Natural killer cell (primary cell): ENCODE data around the gene PLCG2. TPM values are rescaled to one million over a fixed set of nuclear protein-coding genes. Genes with fewer than 3 reads are reported as not detected.

Experiments
- ATAC-seq, 3 donors: fragments of 150-1000 bp in 2 of 3; fragments of 200-7000 bp in 1 of 3; cut with Tn5 transposase; 1 replicate in 1 of 3; 2 replicates in 2 of 3; pipeline ENCODE4 v1.10.0; 2021; ENCODE audit warnings: mild to moderate bottlenecking in 2 of 3, moderate library complexity in 2 of 3
- DNase-seq, 2 donors: peaks; one replicate each; pipeline versions ENCODE4 v3.0.0 to v3.0.0-alpha.2; 2013 to 2021; ENCODE audit warnings: mixed read lengths in 1 of 2
- H3K27ac ChIP-seq: one replicate; pipeline ENCODE4 v1.5.1; 2013; ENCODE audit warnings: mild to moderate bottlenecking, low read length
- H3K27me3 ChIP-seq: one replicate; pipeline ENCODE4 v1.6.1; 2013; ENCODE audit warnings: low read length; ENCODE audit not compliant: control insufficient read depth, insufficient read depth
- H3K36me3 ChIP-seq: one replicate; pipeline ENCODE4 v1.6.1; 2013; ENCODE audit warnings: low read length; ENCODE audit not compliant: control insufficient read depth, insufficient read depth
- H3K4me1 ChIP-seq: one replicate; pipeline ENCODE4 v1.6.1; 2013; ENCODE audit warnings: low read length; ENCODE audit not compliant: control insufficient read depth, insufficient read depth
- H3K4me3 ChIP-seq: one replicate; pipeline ENCODE4 v1.5.1; 2013; ENCODE audit warnings: low read length
- H3K9me3 ChIP-seq: one replicate; pipeline ENCODE4 v1.6.1; 2013; ENCODE audit warnings: low read length; ENCODE audit not compliant: control insufficient read depth, insufficient read depth
- H3K27ac Mint-ChIP-seq, 2 donors: one replicate each; pipeline ENCODE4 v1.8.0; 2022; ENCODE audit warnings: mild to moderate bottlenecking in 2 of 2, mixed read lengths in 2 of 2, moderate library complexity in 1 of 2
- H3K27me3 Mint-ChIP-seq, 2 donors: one replicate each; pipeline ENCODE4 v1.8.0; 2022; ENCODE audit warnings: low read depth in 2 of 2, mixed read lengths in 2 of 2
- H3K36me3 Mint-ChIP-seq: one replicate; pipeline ENCODE4 v1.8.0; 2022; ENCODE audit warnings: mixed read lengths
- H3K4me1 Mint-ChIP-seq, 2 donors: one replicate each; pipeline ENCODE4 v1.8.0; 2022; ENCODE audit warnings: mixed read lengths in 2 of 2
- H3K4me3 Mint-ChIP-seq: one replicate; pipeline ENCODE4 v1.8.0; 2022; ENCODE audit warnings: mild to moderate bottlenecking, moderate library complexity, mixed read lengths
- H3K9me3 Mint-ChIP-seq, 2 donors: one replicate each; pipeline ENCODE4 v1.8.0; 2022; ENCODE audit warnings: mixed read lengths in 2 of 2
- CTCF ChIP-seq: fragments of 200-600 bp; IDR thresholded peaks from one replicate; pipeline ENCODE4 v1.8.0; 2022; ENCODE audit warnings: antibody characterized with exemption
- WGBS: methylation state at CpG from one replicate; pipeline ENCODE4 v1.1.7; 2013; ENCODE audit warnings: missing lambda C conversion rate; ENCODE audit not compliant: insufficient coverage; 5-methylcytosine and 5-hydroxymethylcytosine counted together
- intact Hi-C: fragments of 100-400 bp; cut with micrococcal nuclease; formaldehyde crosslinking; loops from one replicate; pipeline ENCODE4 v1.14.2; 2022
- total RNA-seq, 4 donors: library from RNA; stranded (reverse); fragments of 120-200 nt in 1 of 4; gene quantifications; one replicate each; pipeline versions ENCODE4 v1.2.3 to v1.2.4, GENCODE V29; 2013 to 2022

Gene PLCG2
- total RNA-seq, 3 donors from 2014 or later (not counting 1 experiment from before 2014, with no cell fraction given): 250 to 298 (median 285) TPM

GRCh38 chr16:81778231-81778630 lies 860 bp upstream of the PLCG2 start:
- Histone ChIP-seq H3K36me3 (no peaks in the 10 kb centered on the region), H3K4me1 (peaks cover 51% of the 10 kb centered on the region), H3K27me3 (no peaks in the 10 kb centered on the region), H3K4me3 (no peak overlapping the region), H3K9me3 (no peaks in the 10 kb centered on the region), H3K27ac (no peak overlapping the region)
- no peaks in the 10 kb centered on the region for H3K9me3 Mint-ChIP-seq
- no peaks in the 10 kb centered on the region for H3K27me3 Mint-ChIP-seq
- intact Hi-C loops: no loop called here
- no peak for DNase-seq
- WGBS: 87% methylated on average over 6 of the region's 6 CpGs
- no peak for TF ChIP-seq CTCF
- H3K4me1 Mint-ChIP-seq: peaks cover 45 to 52% of the 10 kb centered on the region in 2 donors
- peak overlapping the region; percentile 89 for H3K4me3 Mint-ChIP-seq
- ATAC-seq: no peak
- no peaks in the 10 kb centered on the region for H3K36me3 Mint-ChIP-seq
- H3K27ac Mint-ChIP-seq: peak overlapping the region; percentile 75 to 89

- peaks cover 55 to 62% of the 10 kb centered on the region in 2 donors for H3K4me1 Mint-ChIP-seq
Observed at GRCh38 chr16:81779536-81780320, 637 bp downstream of the PLCG2 start.

GRCh38 chr16:81780350-81780749 lies 1.3 kb downstream of the PLCG2 start:
- Mint-ChIP-seq H3K27ac (peak overlapping the region; percentile 85 to 89), H3K4me3 (peak overlapping the region; percentile 94), H3K4me1 (peaks cover 61 to 63% of the 10 kb centered on the region in 2 donors), H3K27me3 (no peaks in the 10 kb centered on the region), H3K36me3 (no peaks in the 10 kb centered on the region), H3K9me3 (no peaks in the 10 kb centered on the region)
- Histone ChIP-seq H3K36me3 (no peaks in the 10 kb centered on the region), H3K27me3 (no peaks in the 10 kb centered on the region), H3K27ac (peak overlapping the region; percentile 68), H3K4me1 (peaks cover 56% of the 10 kb centered on the region), H3K4me3 (peak overlapping the region; percentile 90), H3K9me3 (no peaks in the 10 kb centered on the region)
- WGBS: 59% methylated on average over 8 of the region's 8 CpGs
- no peak for TF ChIP-seq CTCF
- no peak for DNase-seq
- no peak for ATAC-seq
- intact Hi-C loops: loop anchor here (5.0 kb wide), 1 partner anchor 52 kb away; no protein-coding TSS in a partner anchor

More at GRCh38 chr16:81779536-81780320, 637 bp downstream of the PLCG2 start:
- Histone ChIP-seq H3K9me3 (no peaks in the 10 kb centered on the region), H3K27me3 (no peaks in the 10 kb centered on the region), H3K36me3 (no peaks in the 10 kb centered on the region), H3K4me1 (peaks cover 52% of the 10 kb centered on the region), H3K27ac (peak overlapping the region; percentile 68), H3K4me3 (peak overlapping the region; percentile 90)
- under 1% methylated on average over 58 of the region's 58 CpGs for WGBS
- DNase-seq: peak; percentile 40 to 41
- ATAC-seq: peak; percentile 30 to 49 (median 40)
- no peak for TF ChIP-seq CTCF
- Mint-ChIP-seq H3K9me3 (no peaks in the 10 kb centered on the region), H3K27me3 (no peaks in the 10 kb centered on the region), H3K27ac (peak overlapping the region; percentile 85 to 89), H3K4me3 (peak overlapping the region; percentile 94), H3K36me3 (no peaks in the 10 kb centered on the region)
- intact Hi-C loops: loop anchor here (1.0 to 5.0 kb wide), 2 partner anchors 53 to 95 kb away; no protein-coding TSS in a partner anchor
